ENCODE measurements around the gene MICAL2.

DNA sequence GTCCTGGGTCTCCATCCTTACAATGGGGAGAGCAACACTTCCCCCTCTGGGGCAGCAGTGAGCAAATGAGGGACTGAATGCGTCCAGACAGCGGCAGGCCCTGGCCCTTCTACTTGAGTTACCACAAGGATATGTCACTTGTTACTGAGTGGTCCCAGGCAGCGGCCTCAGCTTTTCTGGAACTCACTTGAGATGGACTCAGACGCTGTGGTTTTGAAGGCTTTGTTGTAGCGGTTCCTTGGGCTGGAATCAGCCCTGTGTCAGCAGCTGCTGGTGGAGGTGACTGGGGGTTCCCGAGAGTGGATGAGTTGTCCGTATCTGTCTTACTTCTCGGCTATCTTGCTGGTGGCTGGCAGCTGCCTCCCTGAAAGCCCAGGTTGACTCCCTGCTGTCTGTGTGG lies 77.0 kb downstream of the MICAL2 start:
- TF ChIP-seq CTCF (IDR thresholded peaks at IDR 0.05) (no peak), POLR2A (IDR thresholded peaks at IDR 0.05) (no peak)
